Hepatocyte (in vitro differentiated cells): ENCODE data around the gene EVPLL.
"Not testable (repeated sequence)": the region's sequence is repeated elsewhere in the genome, so short reads cannot be mapped to it uniquely, and the experiment has no call there.

Source experiments
- EZH2 ChIP-seq: fragments of 200-600 bp; sonication (generic); IDR thresholded peaks from 2 replicates; pipeline ENCODE4 v1.6.1; 2016; ENCODE audit warnings: antibody characterized with exemption, mild to moderate bottlenecking, borderline replicate concordance
- TF ChIP-seq, protein P1 (sequence below): fragments of 200-600 bp; sonication (generic); IDR thresholded peaks from 2 replicates; pipeline ENCODE4 v1.5.1; 2016; ENCODE audit warnings: antibody characterized with exemption, mild to moderate bottlenecking; ENCODE audit not compliant: poor library complexity

DNA sequence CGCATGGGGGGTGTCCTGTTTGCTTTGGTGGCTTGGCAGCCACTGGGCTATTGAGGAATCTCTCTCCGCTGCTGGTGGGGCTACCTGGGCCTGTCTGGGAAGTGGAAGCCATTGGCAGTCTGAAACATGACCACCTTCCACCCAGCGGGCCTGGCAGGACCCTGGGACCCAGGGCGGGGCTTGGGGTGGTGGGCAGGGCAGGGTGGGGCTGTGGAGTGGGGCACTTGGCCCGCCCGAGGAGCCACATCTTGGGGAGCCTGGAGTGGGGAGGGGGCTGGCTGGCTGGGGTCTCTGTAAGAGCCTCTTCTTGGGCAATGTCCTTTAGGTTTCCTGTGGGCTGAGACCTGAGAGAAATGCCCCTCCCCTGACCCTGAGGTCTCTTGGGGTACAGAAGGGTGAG is 48.0 kb downstream of the EVPLL start:
- TF ChIP-seq, protein P1, sequence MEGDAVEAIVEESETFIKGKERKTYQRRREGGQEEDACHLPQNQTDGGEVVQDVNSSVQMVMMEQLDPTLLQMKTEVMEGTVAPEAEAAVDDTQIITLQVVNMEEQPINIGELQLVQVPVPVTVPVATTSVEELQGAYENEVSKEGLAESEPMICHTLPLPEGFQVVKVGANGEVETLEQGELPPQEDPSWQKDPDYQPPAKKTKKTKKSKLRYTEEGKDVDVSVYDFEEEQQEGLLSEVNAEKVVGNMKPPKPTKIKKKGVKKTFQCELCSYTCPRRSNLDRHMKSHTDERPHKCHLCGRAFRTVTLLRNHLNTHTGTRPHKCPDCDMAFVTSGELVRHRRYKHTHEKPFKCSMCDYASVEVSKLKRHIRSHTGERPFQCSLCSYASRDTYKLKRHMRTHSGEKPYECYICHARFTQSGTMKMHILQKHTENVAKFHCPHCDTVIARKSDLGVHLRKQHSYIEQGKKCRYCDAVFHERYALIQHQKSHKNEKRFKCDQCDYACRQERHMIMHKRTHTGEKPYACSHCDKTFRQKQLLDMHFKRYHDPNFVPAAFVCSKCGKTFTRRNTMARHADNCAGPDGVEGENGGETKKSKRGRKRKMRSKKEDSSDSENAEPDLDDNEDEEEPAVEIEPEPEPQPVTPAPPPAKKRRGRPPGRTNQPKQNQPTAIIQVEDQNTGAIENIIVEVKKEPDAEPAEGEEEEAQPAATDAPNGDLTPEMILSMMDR, result not testable (repeated sequence)
- TF ChIP-seq EZH2, result not testable (repeated sequence)
